Activated naive CD4-positive, alpha-beta T cell treated with anti-CD3 and anti-CD28 coated beads for 36 hours (primary cell): ENCODE data around the gene WIF1. TPM values are rescaled to one million over a fixed set of nuclear protein-coding genes. Genes with fewer than 3 reads are reported as not detected.

Source experiments
- CTCF ChIA-PET: fragments of 350-600 bp; sonication (Branson Sonifier 250); formaldehyde crosslinking; loops from one replicate; lab custom pipeline; 2021; ENCODE audit warnings: antibody characterized with exemption; lab: Charles Lee
- DNase-seq: peaks from one replicate; pipeline ENCODE4 v3.0.0-alpha.2; 2020
- H3K27ac Mint-ChIP-seq: one replicate; pipeline ENCODE4 v1.8.0; 2021; ENCODE audit warnings: mild to moderate bottlenecking, mixed read lengths
- H3K27me3 Mint-ChIP-seq: one replicate; pipeline ENCODE4 v1.8.0; 2021; ENCODE audit warnings: low read depth, mixed read lengths
- H3K36me3 Mint-ChIP-seq: one replicate; pipeline ENCODE4 v1.8.0; 2021; ENCODE audit warnings: low read depth, mixed read lengths
- H3K4me1 Mint-ChIP-seq: one replicate; pipeline ENCODE4 v1.8.0; 2021; ENCODE audit warnings: low read depth, mixed read lengths
- H3K4me3 Mint-ChIP-seq: one replicate; pipeline ENCODE4 v1.8.0; 2021; ENCODE audit warnings: mild to moderate bottlenecking, moderate library complexity, mixed read lengths
- H3K9me3 Mint-ChIP-seq: one replicate; pipeline ENCODE4 v1.8.0; 2021; ENCODE audit warnings: mixed read lengths
- intact Hi-C: fragments of 100-400 bp; cut with micrococcal nuclease; formaldehyde crosslinking; loops from one replicate; pipeline ENCODE4 v1.15.1; 2023
- total RNA-seq, 2 experiments: library from RNA; stranded (reverse); gene quantifications; one replicate each; pipeline ENCODE4 v1.2.3, GENCODE V29; 2021

The WIF1 gene
- total RNA-seq, 2 experiments from 2014 or later = 0.20 TPM; not detected in 1

GRCh38 chr12:65119063-65119462 is 2.0 kb downstream of the WIF1 start:
- intact Hi-C loops = no loop called here
- no peaks in the 10 kb centered on the region for H3K9me3 Mint-ChIP-seq
- no peak overlapping the region for H3K27ac Mint-ChIP-seq
- H3K27me3 Mint-ChIP-seq = peaks cover 24% of the 10 kb centered on the region
- DNase-seq = no peak
- peaks cover 3% of the 10 kb centered on the region for H3K4me1 Mint-ChIP-seq
- no peaks in the 10 kb centered on the region for H3K36me3 Mint-ChIP-seq
- no peak overlapping the region for H3K4me3 Mint-ChIP-seq
- CTCF ChIA-PET = interaction anchor here (1.6 kb wide), 1 partner anchor 13 kb away, joined by 3 read pairs; no protein-coding TSS in a partner anchor

- Mint-ChIP-seq H3K9me3 (no peaks in the 10 kb centered on the region), H3K4me1 (no peaks in the 10 kb centered on the region), H3K27ac (no peak overlapping the region), H3K36me3 (no peaks in the 10 kb centered on the region), H3K4me3 (no peak overlapping the region), H3K27me3 (peaks cover 15% of the 10 kb centered on the region)
- DNase-seq = no peak
- intact Hi-C loops = no loop called here
- CTCF ChIA-PET = no interaction called here
Measured at GRCh38 chr12:65113621-65114035, 7.5 kb downstream of the WIF1 start.

- DNase-seq = no peak
- H3K9me3 Mint-ChIP-seq = no peaks in the 10 kb centered on the region
- CTCF ChIA-PET = interaction anchor here (0.6 to 1.2 kb wide), 6 partner anchors 16 to 613 kb away, joined by 3 read pairs; no protein-coding TSS in a partner anchor
- intact Hi-C loops = loop anchor here (1.0 to 2.0 kb wide), 2 partner anchors 216 to 310 kb away; no protein-coding TSS in a partner anchor
- no peak overlapping the region for H3K27ac Mint-ChIP-seq
- no peaks in the 10 kb centered on the region for H3K4me1 Mint-ChIP-seq
- H3K27me3 Mint-ChIP-seq = peaks cover 2% of the 10 kb centered on the region
- H3K4me3 Mint-ChIP-seq = no peak overlapping the region
- H3K36me3 Mint-ChIP-seq = no peaks in the 10 kb centered on the region
Measured at GRCh38 chr12:65106948-65107347, 14.2 kb downstream of the WIF1 start.

- peaks cover 17% of the 10 kb centered on the region for H3K27me3 Mint-ChIP-seq
- no peaks in the 10 kb centered on the region for H3K36me3 Mint-ChIP-seq
- CTCF ChIA-PET = interaction anchor here (1.0 kb wide), 1 partner anchor 209 kb away, joined by 3 read pairs; no protein-coding TSS in a partner anchor
- H3K9me3 Mint-ChIP-seq = no peaks in the 10 kb centered on the region
- DNase-seq = no peak
- H3K4me1 Mint-ChIP-seq = no peaks in the 10 kb centered on the region
- H3K4me3 Mint-ChIP-seq = no peak overlapping the region
- intact Hi-C loops = no loop called here
- no peak overlapping the region for H3K27ac Mint-ChIP-seq
Measured at GRCh38 chr12:65100140-65100539, 21.0 kb downstream of the WIF1 start.

GRCh38 chr12:65099182-65099581 is 21.9 kb downstream of the WIF1 start:
- DNase-seq = no peak
- Mint-ChIP-seq H3K9me3 (no peaks in the 10 kb centered on the region), H3K36me3 (no peaks in the 10 kb centered on the region), H3K27me3 (peaks cover 19% of the 10 kb centered on the region), H3K4me3 (no peak overlapping the region), H3K27ac (no peak overlapping the region), H3K4me1 (no peaks in the 10 kb centered on the region)
- CTCF ChIA-PET = interaction anchor here (0.6 to 1.0 kb wide), 2 partner anchors 208 to 409 kb away, joined by 3 read pairs; no protein-coding TSS in a partner anchor
- intact Hi-C loops = no loop called here

- Mint-ChIP-seq H3K27ac (no peak overlapping the region), H3K27me3 (peaks cover 21% of the 10 kb centered on the region), H3K36me3 (no peaks in the 10 kb centered on the region), H3K4me1 (no peaks in the 10 kb centered on the region), H3K9me3 (no peaks in the 10 kb centered on the region), H3K4me3 (no peak overlapping the region)
- no peak for DNase-seq
- intact Hi-C loops = no loop called here
- CTCF ChIA-PET = interaction anchor here (0.6 kb wide), 1 partner anchor 61 kb away, joined by 3 read pairs; no protein-coding TSS in a partner anchor
Measured at GRCh38 chr12:65098364-65098763, 22.7 kb downstream of the WIF1 start.

GRCh38 chr12:65094722-65095121 is 26.4 kb downstream of the WIF1 start:
- CTCF ChIA-PET = no interaction called here
- H3K4me3 Mint-ChIP-seq = no peak overlapping the region
- peaks cover 2% of the 10 kb centered on the region for H3K9me3 Mint-ChIP-seq
- no peaks in the 10 kb centered on the region for H3K4me1 Mint-ChIP-seq
- no peak overlapping the region for H3K27ac Mint-ChIP-seq
- intact Hi-C loops = no loop called here
- DNase-seq = no peak
- H3K36me3 Mint-ChIP-seq = no peaks in the 10 kb centered on the region
- peaks cover 27% of the 10 kb centered on the region for H3K27me3 Mint-ChIP-seq

- DNase-seq = no peak
- Mint-ChIP-seq H3K36me3 (no peaks in the 10 kb centered on the region), H3K27ac (no peak overlapping the region), H3K27me3 (peaks cover 27% of the 10 kb centered on the region), H3K9me3 (peaks cover 2% of the 10 kb centered on the region), H3K4me1 (no peaks in the 10 kb centered on the region), H3K4me3 (no peak overlapping the region)
- CTCF ChIA-PET = no interaction called here
- intact Hi-C loops = no loop called here
Measured at GRCh38 chr12:65093606-65094005, 27.5 kb downstream of the WIF1 start.

- Mint-ChIP-seq H3K4me3 (no peak overlapping the region), H3K27me3 (peaks cover 17% of the 10 kb centered on the region), H3K27ac (no peak overlapping the region), H3K36me3 (no peaks in the 10 kb centered on the region), H3K4me1 (no peaks in the 10 kb centered on the region), H3K9me3 (peaks cover 2% of the 10 kb centered on the region)
- no peak for DNase-seq
- intact Hi-C loops = no loop called here
- CTCF ChIA-PET = interaction anchor here (1.1 kb wide), 1 partner anchor 142 kb away, joined by 3 read pairs; no protein-coding TSS in a partner anchor
Measured at GRCh38 chr12:65090461-65090860, 30.6 kb downstream of the WIF1 start.

- Mint-ChIP-seq H3K4me1 (no peaks in the 10 kb centered on the region), H3K36me3 (no peaks in the 10 kb centered on the region), H3K4me3 (no peak overlapping the region), H3K27me3 (peaks cover 13% of the 10 kb centered on the region), H3K27ac (no peak overlapping the region), H3K9me3 (no peaks in the 10 kb centered on the region)
- DNase-seq = no peak
- intact Hi-C loops = no loop called here
- CTCF ChIA-PET = no interaction called here
Measured at GRCh38 chr12:65086236-65086635, 34.9 kb downstream of the WIF1 start.

GRCh38 chr12:65084579-65084978 is 36.5 kb downstream of the WIF1 start:
- DNase-seq = no peak
- Mint-ChIP-seq H3K27me3 (peaks cover 13% of the 10 kb centered on the region), H3K4me1 (no peaks in the 10 kb centered on the region), H3K9me3 (no peaks in the 10 kb centered on the region), H3K4me3 (no peak overlapping the region), H3K27ac (no peak overlapping the region), H3K36me3 (no peaks in the 10 kb centered on the region)
- CTCF ChIA-PET = no interaction called here
- intact Hi-C loops = no loop called here

GRCh38 chr12:65083581-65083980 is 37.5 kb downstream of the WIF1 start:
- no peaks in the 10 kb centered on the region for H3K9me3 Mint-ChIP-seq
- H3K4me1 Mint-ChIP-seq = no peaks in the 10 kb centered on the region
- intact Hi-C loops = no loop called here
- H3K4me3 Mint-ChIP-seq = no peak overlapping the region
- no peak overlapping the region for H3K27ac Mint-ChIP-seq
- H3K36me3 Mint-ChIP-seq = no peaks in the 10 kb centered on the region
- DNase-seq = no peak
- H3K27me3 Mint-ChIP-seq = peaks cover 14% of the 10 kb centered on the region
- CTCF ChIA-PET = interaction anchor here (0.6 kb wide), 1 partner anchor 16 kb away, joined by 3 read pairs; no protein-coding TSS in a partner anchor

- H3K27ac Mint-ChIP-seq = no peak overlapping the region
- DNase-seq = no peak
- no peaks in the 10 kb centered on the region for H3K9me3 Mint-ChIP-seq
- H3K4me1 Mint-ChIP-seq = no peaks in the 10 kb centered on the region
- no peak overlapping the region for H3K4me3 Mint-ChIP-seq
- no peaks in the 10 kb centered on the region for H3K36me3 Mint-ChIP-seq
- H3K27me3 Mint-ChIP-seq = peaks cover 20% of the 10 kb centered on the region
- intact Hi-C loops = no loop called here
- CTCF ChIA-PET = no interaction called here
Measured at GRCh38 chr12:65082406-65082805, 38.7 kb downstream of the WIF1 start.
